Measurements from ENCODE around the gene CCDC126. TPM values are rescaled to one million over a fixed set of nuclear protein-coding genes. Genes with fewer than 3 reads are reported as not detected.

The CCDC126 gene
- total RNA-seq, 1 experiment from 2014 or later: 11.3 TPM

- no peaks in the 10 kb centered on the region for H3K4me1 Mint-ChIP-seq (ENCODE audit: low read depth, unreplicated experiment)
- no peaks in the 10 kb centered on the region for H3K4me1 ChIP-seq
- BruUV-seq (replicated peaks): no TSS peak
- H3K36me3 ChIP-seq (ENCODE audit: control insufficient read depth, insufficient read depth, low read length): no peaks in the 10 kb centered on the region; the same call in 1 of the 2 replicates
- TF ChIP-seq CTCF (IDR thresholded peaks at IDR 0.05; ENCODE audit: insufficient read depth in 1 of 2, low read depth in 1 of 2, low read length in 1 of 2, severe bottlenecking in 1 of 2, unreplicated experiment in 1 of 2): no peak
- no peak overlapping the region for H3K4me3 Mint-ChIP-seq (ENCODE audit: unreplicated experiment)
- no peaks in the 10 kb centered on the region for H3K9me3 Mint-ChIP-seq (ENCODE audit: unreplicated experiment)
- H3K9me3 ChIP-seq: no peaks in the 10 kb centered on the region
- H3K4me3 ChIP-seq (ENCODE audit: low read depth, low read length): no peak overlapping the region
- POLR2A ChIA-PET: no interaction called here
- peaks cover 31% of the 10 kb centered on the region for H3K36me3 Mint-ChIP-seq (ENCODE audit: insufficient read depth, unreplicated experiment)
- no peak for DNase-seq
- no peaks in the 10 kb centered on the region for H3K27me3 ChIP-seq (replicated peaks; ENCODE audit: control insufficient read depth, insufficient read depth, low read length)
- CTCF ChIA-PET: interaction anchor here (0.5 kb wide), 1 partner anchor 14 kb away, joined by 3 read pairs; no protein-coding TSS in a partner anchor
- intact Hi-C loops (cut with micrococcal nuclease; ENCODE audit: unreplicated experiment): no loop called here
- H3K27ac Mint-ChIP-seq (ENCODE audit: unreplicated experiment): no peak overlapping the region
- no peaks in the 10 kb centered on the region for H3K27me3 Mint-ChIP-seq (ENCODE audit: insufficient read depth, unreplicated experiment)
Measured at GRCh38 chr7:23691320-23691719, 94.1 kb downstream of the CCDC126 start.

- Histone ChIP-seq H3K36me3 (ENCODE audit: control insufficient read depth, insufficient read depth, low read length) (no peaks in the 10 kb centered on the region; the same call in 1 of the 2 replicates), H3K27me3 (replicated peaks; ENCODE audit: control insufficient read depth, insufficient read depth, low read length) (no peaks in the 10 kb centered on the region), H3K9me3 (no peaks in the 10 kb centered on the region), H3K4me1 (peaks cover 4% of the 10 kb centered on the region; the same call in 1 of the 2 replicates), H3K4me3 (ENCODE audit: low read depth, low read length) (no peak overlapping the region)
- H3K4me3 Mint-ChIP-seq (ENCODE audit: unreplicated experiment): no peak overlapping the region
- H3K36me3 Mint-ChIP-seq (ENCODE audit: insufficient read depth, unreplicated experiment): peaks cover 31% of the 10 kb centered on the region
- DNase-seq: no peak
- BruUV-seq (replicated peaks): no TSS peak
- H3K4me1 Mint-ChIP-seq (ENCODE audit: low read depth, unreplicated experiment): peaks cover 8% of the 10 kb centered on the region
- intact Hi-C loops (cut with micrococcal nuclease; ENCODE audit: unreplicated experiment): no loop called here
- CTCF ChIA-PET: no interaction called here
- H3K27me3 Mint-ChIP-seq (ENCODE audit: insufficient read depth, unreplicated experiment): no peaks in the 10 kb centered on the region
- TF ChIP-seq CTCF (IDR thresholded peaks at IDR 0.05; ENCODE audit: insufficient read depth in 1 of 2, low read depth in 1 of 2, low read length in 1 of 2, severe bottlenecking in 1 of 2, unreplicated experiment in 1 of 2): no peak
- H3K9me3 Mint-ChIP-seq (ENCODE audit: unreplicated experiment): no peaks in the 10 kb centered on the region
- no peak overlapping the region for H3K27ac Mint-ChIP-seq (ENCODE audit: unreplicated experiment)
- POLR2A ChIA-PET: no interaction called here
Measured at GRCh38 chr7:23693224-23693623, 96.0 kb downstream of the CCDC126 start.

Other genes starting within 250 kb of the CCDC126 start
- 124 and 127 TPM in 2 replicates for gene IGF2BP3, start 126.9 kb upstream of the CCDC126 start, total RNA-seq (2022)
- 123 and 132 TPM in 2 replicates for gene TRA2A, start 65.4 kb upstream of the CCDC126 start, total RNA-seq (2022)
- 13.2 and 19.1 TPM in 2 replicates for gene FAM221A, start 82.8 kb downstream of the CCDC126 start, total RNA-seq (2022)
- gene STK31, start 112.8 kb downstream of the CCDC126 start, total RNA-seq (2022): 37.0 and 38.9 TPM in 2 replicates